Measurements from ENCODE around the gene SKP1. TPM values are rescaled to one million over a fixed set of nuclear protein-coding genes. Genes with fewer than 3 reads are reported as not detected.

Gene SKP1
- total RNA-seq, 1 donor from 2014 or later: 399 TPM

DNA sequence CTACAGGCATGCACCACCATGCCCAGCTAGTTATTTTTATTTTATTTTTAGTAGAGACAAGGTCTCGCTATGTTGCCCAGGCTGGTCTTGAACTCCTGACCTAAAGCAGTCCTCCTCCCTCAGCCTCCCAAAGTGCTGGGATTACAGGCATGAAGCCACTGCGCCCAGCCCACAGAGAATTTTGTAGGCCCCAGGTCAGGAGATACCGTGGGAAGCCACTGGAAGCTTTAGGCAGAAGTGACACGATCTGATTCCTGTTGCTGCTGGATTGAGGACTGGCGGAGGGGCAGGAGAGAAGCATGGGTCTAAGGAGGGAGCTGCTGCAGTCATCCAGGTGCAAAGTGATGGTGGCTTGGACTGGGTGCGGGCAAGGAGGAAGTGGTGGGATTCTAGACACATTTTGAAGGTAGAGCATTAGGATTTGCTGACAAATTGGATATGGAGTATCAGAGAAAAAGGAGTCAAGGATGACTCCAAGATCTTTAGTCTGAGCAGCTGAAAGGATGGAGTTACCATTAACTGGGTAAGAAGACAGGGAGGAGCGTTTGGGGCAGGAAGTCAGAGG, 41.6 kb downstream of the SKP1 start:
- Mint-ChIP-seq H3K27me3 (ENCODE audit: low read depth, unreplicated experiment) (no peaks in the 10 kb centered on the region), H3K36me3 (ENCODE audit: low read depth, unreplicated experiment) (peaks cover 14% of the 10 kb centered on the region), H3K27ac (ENCODE audit: unreplicated experiment) (no peak overlapping the region), H3K9me3 (ENCODE audit: unreplicated experiment) (no peaks in the 10 kb centered on the region), H3K4me3 (ENCODE audit: unreplicated experiment) (no peak overlapping the region), H3K4me1 (ENCODE audit: low read depth, unreplicated experiment) (peaks cover 11% of the 10 kb centered on the region)
- Histone ChIP-seq H3K36me3 (ENCODE audit: insufficient read depth, low read length) (peaks cover 10% of the 10 kb centered on the region), H3K79me2 (ENCODE audit: insufficient read depth, low read length) (peaks cover 57% of the 10 kb centered on the region), H3K4me2 (ENCODE audit: low read length) (no peak overlapping the region), H3K4me3 (ENCODE audit: insufficient read depth, low read depth, low read length) (no peak overlapping the region), H3K27me3 (ENCODE audit: insufficient read depth, low read length) (no peaks in the 10 kb centered on the region), H2AFZ (ENCODE audit: low read depth, low read length) (no peak overlapping the region), H3K9me3 (ENCODE audit: insufficient read depth, low read depth, low read length) (no peaks in the 10 kb centered on the region), H3K9ac (ENCODE audit: low read length) (no peak overlapping the region), H4K20me1 (ENCODE audit: insufficient read depth, low read length) (peaks cover 94% of the 10 kb centered on the region), H3K27ac (ENCODE audit: low read depth, low read length) (no peak overlapping the region), H3K4me1 (ENCODE audit: insufficient read depth, low read length) (peaks cover 17% of the 10 kb centered on the region)
- FAIRE-seq (no peak), DNase-seq (ENCODE audit: low read depth) (no peak)
- TF ChIP-seq EZH2 (IDR thresholded peaks at IDR 0.05; ENCODE audit: insufficient read depth, low read length): no peak
- TF ChIP-seq, protein P1, sequence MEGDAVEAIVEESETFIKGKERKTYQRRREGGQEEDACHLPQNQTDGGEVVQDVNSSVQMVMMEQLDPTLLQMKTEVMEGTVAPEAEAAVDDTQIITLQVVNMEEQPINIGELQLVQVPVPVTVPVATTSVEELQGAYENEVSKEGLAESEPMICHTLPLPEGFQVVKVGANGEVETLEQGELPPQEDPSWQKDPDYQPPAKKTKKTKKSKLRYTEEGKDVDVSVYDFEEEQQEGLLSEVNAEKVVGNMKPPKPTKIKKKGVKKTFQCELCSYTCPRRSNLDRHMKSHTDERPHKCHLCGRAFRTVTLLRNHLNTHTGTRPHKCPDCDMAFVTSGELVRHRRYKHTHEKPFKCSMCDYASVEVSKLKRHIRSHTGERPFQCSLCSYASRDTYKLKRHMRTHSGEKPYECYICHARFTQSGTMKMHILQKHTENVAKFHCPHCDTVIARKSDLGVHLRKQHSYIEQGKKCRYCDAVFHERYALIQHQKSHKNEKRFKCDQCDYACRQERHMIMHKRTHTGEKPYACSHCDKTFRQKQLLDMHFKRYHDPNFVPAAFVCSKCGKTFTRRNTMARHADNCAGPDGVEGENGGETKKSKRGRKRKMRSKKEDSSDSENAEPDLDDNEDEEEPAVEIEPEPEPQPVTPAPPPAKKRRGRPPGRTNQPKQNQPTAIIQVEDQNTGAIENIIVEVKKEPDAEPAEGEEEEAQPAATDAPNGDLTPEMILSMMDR (IDR thresholded peaks at IDR 0.05; ENCODE audit: insufficient read depth, low read depth, low read length): no peak

DNA sequence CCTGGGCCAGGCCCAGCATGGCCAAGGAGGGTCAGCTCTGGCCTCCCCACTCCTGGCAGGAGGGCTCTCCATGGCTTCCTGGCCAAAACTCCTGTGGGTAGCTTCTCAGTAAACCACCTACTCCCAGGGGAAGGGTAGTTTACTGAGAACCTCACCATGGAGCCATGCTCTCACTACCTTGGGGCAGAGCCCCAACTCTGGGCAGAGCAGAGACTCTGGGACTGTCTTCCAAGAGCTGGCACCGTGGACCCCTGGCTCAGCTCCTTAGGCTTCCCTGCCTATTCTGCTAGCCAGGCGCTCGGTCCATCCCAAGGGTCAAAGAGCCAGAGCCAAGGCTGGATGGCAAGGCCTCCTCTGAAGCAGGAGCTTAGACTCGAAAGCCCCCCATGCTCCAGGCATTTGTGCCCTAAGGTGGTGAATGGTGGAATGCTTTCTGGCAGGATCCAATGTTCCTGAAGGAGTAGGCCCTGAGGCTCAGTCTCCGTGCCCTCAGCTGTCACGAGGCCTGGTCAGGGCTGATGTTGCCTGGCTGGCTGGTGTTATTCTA, 42.7 kb downstream of the SKP1 start:
- Mint-ChIP-seq H3K27ac (ENCODE audit: unreplicated experiment) (no peak overlapping the region), H3K36me3 (ENCODE audit: low read depth, unreplicated experiment) (peaks cover 15% of the 10 kb centered on the region), H3K9me3 (ENCODE audit: unreplicated experiment) (no peaks in the 10 kb centered on the region), H3K4me3 (ENCODE audit: unreplicated experiment) (no peak overlapping the region), H3K4me1 (ENCODE audit: low read depth, unreplicated experiment) (peaks cover 11% of the 10 kb centered on the region), H3K27me3 (ENCODE audit: low read depth, unreplicated experiment) (no peaks in the 10 kb centered on the region)
- DNase-seq (ENCODE audit: low read depth) (no peak), FAIRE-seq (no peak)
- Histone ChIP-seq H3K9ac (ENCODE audit: low read length) (no peak overlapping the region), H3K79me2 (ENCODE audit: insufficient read depth, low read length) (peaks cover 59% of the 10 kb centered on the region), H3K4me3 (ENCODE audit: insufficient read depth, low read depth, low read length) (no peak overlapping the region), H3K4me1 (ENCODE audit: insufficient read depth, low read length) (peaks cover 15% of the 10 kb centered on the region), H4K20me1 (ENCODE audit: insufficient read depth, low read length) (peaks cover 90% of the 10 kb centered on the region), H3K27me3 (ENCODE audit: insufficient read depth, low read length) (no peaks in the 10 kb centered on the region), H2AFZ (ENCODE audit: low read depth, low read length) (no peak overlapping the region), H3K4me2 (ENCODE audit: low read length) (no peak overlapping the region), H3K27ac (ENCODE audit: low read depth, low read length) (no peak overlapping the region), H3K36me3 (ENCODE audit: insufficient read depth, low read length) (peaks cover 8% of the 10 kb centered on the region), H3K9me3 (ENCODE audit: insufficient read depth, low read depth, low read length) (no peaks in the 10 kb centered on the region)
- no peak for TF ChIP-seq EZH2 (IDR thresholded peaks at IDR 0.05; ENCODE audit: insufficient read depth, low read length)
- TF ChIP-seq, protein P1 (IDR thresholded peaks at IDR 0.05; ENCODE audit: insufficient read depth, low read depth, low read length): no peak
